ENCODE data around the gene PRLH.
"Not testable (repeated sequence)": the region's sequence is repeated elsewhere in the genome, so short reads cannot be mapped to it uniquely, and the experiment has no call there.

PRLH gene

GRCh38 chr2:237602409-237602808 is 36.0 kb downstream of the PRLH start:
- no peak for DNase-seq

DNA sequence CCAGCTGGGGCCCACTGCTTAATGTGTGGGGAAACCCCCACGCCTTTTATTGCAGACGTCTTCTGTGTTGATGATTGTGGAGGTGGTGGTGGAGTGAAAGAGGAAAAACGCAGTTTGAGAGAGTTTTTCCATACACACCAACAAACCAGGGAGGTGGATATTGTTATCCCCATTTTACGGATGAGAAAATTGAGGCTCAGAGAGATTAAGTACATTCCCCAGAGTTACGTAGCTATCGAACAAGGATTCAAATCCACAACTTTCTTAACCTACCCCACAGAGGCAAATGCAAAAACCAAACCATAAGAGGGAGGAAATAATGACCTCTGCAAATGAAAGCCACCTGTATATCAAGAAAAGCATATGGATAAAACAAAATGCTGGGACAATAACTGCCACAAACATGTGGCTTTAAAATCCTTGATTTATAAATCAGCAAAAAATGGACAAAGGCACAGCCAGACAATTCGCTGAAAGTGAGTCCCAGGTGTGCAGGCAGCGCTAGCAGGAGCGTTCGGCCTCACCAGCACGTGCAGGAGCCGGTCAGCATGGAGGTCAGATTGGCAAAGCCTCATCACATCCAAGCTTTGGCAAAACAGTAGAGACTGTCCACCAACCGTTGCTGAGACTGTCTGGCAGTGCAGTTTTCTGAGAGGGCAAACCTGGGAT is 36.8 kb downstream of the PRLH start:
- no peak for DNase-seq

DNA sequence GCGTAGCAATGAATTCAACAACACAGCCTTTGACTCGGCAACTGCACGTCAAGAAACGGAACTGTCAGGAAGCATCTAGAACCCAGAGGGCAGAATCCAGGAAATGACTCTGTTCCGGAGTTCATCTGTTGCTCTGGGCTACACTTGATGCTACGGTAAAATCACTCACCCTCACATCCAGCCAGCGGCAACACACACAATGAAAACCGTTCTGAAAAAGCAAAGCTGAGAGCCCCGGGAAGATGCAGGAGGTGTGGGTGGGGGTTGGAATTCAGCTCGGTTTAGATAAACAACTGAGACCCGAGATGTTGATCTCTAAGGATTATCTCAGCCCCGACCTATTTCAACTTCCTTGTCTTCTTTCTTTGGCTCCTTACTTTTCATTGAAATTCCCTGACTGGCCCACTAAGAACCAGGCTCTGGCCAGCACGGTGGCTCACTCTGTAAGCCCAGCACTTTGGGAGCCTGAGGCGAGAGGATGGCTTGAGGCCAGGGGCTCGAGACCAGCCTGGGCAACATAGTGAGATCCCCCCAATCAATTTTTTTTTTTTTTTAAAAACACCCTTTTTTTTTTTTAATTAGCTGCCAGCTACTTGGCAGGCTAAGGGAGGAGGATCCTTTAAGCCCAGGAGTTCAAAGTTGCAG is 37.5 kb downstream of the PRLH start:
- peak; percentile 74 for DNase-seq

GRCh38 chr2:237604391-237604790 is 38.0 kb downstream of the PRLH start:
- DNase-seq, result no peak

DNA sequence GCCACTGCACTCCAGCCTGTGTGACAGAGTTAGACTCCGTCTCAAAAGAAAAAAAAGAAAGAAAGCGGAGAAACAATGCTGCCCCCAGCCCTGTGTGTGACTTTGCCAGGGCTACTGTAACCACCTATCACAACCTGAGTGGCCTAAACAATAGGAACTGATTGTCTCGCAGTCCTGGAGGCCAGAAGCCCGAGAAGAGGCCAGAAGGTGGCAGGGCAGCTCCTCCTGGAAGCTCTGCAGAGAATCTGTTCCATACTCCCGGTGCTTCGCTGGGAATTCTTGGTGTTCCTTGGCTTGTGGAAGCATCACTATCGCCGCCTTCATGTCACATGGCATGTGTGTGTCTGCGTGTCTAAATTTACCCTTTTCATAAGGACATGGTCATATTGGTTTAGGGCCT is 38.6 kb downstream of the PRLH start:
- no peak for DNase-seq

DNA sequence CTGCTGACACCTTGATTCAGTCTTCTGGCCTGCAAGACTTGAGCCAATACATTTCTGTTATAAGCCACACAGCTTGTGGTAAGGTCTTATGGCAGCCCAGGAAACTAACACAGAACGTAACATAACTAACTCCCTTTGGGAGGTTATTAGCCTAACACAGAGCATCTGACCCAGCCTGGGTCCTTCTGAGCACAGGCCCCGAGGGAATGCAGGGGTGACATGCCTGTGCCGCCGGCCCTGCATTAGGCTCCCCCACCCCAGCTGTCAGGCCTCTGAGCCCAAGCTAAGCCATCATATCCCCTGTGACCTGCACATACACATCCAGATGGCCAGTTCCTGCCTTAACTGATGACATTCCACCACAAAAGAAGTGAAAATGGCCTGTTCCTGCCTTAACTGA is 40.1 kb downstream of the PRLH start:
- not testable (repeated sequence) for DNase-seq

DNA sequence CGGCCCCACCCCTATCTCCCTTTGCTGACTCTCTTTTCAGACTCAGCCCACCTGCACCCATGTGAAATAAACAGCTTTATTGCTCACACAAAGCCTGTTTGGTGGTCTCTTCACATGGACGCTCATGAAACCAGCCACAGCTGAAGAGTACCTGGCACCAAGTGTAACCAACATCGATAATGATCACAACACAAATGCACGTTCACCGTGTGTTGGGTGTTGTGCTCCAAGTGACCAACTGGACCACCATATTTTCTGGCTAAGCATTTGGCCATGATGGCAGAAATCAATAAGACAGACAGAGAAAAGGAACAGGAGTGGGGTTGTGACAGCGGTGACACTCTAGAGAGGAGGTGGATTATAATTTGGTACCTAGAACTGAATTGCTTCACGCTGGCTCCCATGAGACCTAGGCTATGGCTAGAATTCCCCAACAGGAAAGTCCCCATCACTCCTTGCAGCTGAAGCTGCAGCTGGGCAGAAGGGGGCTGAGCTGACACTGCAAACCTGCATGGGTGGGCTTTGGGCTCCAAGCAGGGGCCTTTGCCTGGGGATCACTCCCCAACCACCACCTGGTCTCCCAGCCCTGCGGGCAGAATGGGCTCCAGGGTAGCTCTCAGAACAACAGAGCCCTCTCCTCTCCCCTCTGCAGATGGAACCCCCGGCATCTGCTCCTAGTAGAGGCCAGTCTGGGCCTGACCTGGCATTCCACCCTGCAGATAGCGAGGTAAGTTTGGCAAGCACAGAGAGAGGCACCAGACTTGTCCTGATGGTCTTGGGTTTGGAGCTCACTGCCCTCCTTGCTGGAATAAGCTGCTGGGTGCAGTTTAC is 46.4 kb downstream of the PRLH start:
- DNase-seq, result no peak

GRCh38 chr2:237613679-237614078 is 47.3 kb downstream of the PRLH start:
- DNase-seq, result no peak

- peak; percentile 73 for DNase-seq
These were observed 47.9 kb downstream of the PRLH start for GRCh38 chr2:237614151-237614720.

DNA sequence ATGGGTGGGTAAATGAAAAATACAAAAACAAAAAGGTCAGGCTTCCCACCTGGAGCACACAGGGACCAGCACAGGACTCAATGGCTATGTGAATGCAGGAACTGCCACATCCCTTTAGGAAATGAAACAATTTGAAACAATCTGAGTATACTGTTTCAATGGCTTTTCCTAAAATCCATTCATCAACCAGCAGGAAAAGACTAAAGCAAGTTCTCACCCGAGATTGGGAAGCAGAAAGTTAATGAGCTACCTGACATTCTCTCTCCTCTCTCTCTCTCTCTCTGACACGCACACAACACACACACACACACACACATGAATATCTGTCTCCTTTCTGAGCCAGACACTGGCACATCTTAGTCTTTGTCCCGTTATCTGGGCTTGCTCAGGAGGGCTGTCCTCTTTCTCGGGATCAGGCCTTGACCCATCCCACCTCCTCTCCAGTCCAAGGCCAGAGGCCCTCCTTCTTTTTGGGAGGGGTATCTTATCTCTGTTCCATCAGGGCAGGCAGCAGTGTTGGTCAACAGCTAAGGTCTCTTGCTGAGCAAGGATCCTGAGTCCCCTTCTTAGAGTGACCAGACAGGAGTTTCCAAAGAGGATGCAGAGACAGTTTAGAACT is 49.4 kb downstream of the PRLH start:
- no peak for DNase-seq

DNA sequence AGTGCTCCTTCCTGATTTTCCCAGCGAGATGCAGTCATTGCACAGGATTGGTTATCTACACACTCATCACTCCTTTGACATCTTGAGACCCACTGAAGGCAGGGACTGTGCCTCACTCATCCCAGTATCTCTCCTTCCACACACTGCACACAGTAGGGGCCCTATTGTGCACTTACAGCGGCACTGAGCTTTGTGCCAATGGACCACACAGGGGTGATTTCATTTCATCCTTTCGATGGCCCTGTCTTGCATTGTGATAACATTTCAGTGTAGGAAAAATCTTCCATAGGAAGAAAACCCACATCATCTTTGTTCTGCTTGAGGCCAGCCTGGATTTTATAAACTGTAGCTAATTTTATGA is 50.0 kb downstream of the PRLH start:
- DNase-seq, result no peak

Data from hematopoietic multipotent progenitor cell treated with erythropoietin and hydrocortisone succinate and interleukin-3 and kit ligand, for 4 days (in vitro differentiated cells).